Stimulated activated CD8-positive, alpha-beta memory T cell treated with anti-CD3 and anti-CD28 coated beads, Interleukin-4, amount 100 ng/mL, for 24 hours (primary cell): Measurements from ENCODE around the gene BLMH.

Experiments used
- DNase-seq: peaks from one replicate; pipeline ENCODE4 v3.0.0-alpha.2; 2020; ENCODE audit warnings: low read depth

BLMH gene

GRCh38 chr17:30308406-30308805 is 16.7 kb upstream of the BLMH start:
- no peak for DNase-seq

- DNase-seq: no peak
These were observed 13.0 kb upstream of the BLMH start for GRCh38 chr17:30304778-30305177.

GRCh38 chr17:30302241-30302640 is 10.5 kb upstream of the BLMH start:
- no peak for DNase-seq

- no peak for DNase-seq
These were observed 9.1 kb upstream of the BLMH start for GRCh38 chr17:30300818-30301217.

GRCh38 chr17:30299000-30299399 is 7.3 kb upstream of the BLMH start:
- DNase-seq: no peak

- no peak for DNase-seq
These were observed 6.0 kb upstream of the BLMH start for GRCh38 chr17:30297715-30298114.

GRCh38 chr17:30296499-30297080 is 4.8 kb upstream of the BLMH start:
- DNase-seq: no peak

GRCh38 chr17:30292286-30292858 is 628 bp upstream of the BLMH start:
- DNase-seq: no peak

GRCh38 chr17:30290696-30291542 is 825 bp downstream of the BLMH start:
- peak; percentile 17 for DNase-seq

- no peak for DNase-seq
These were observed 1.7 kb downstream of the BLMH start for GRCh38 chr17:30290077-30290476.

- DNase-seq: no peak
These were observed 12.6 kb downstream of the BLMH start for GRCh38 chr17:30279156-30279555.

- DNase-seq: no peak
These were observed 13.7 kb downstream of the BLMH start for GRCh38 chr17:30278032-30278431.

GRCh38 chr17:30275911-30276310 is 15.8 kb downstream of the BLMH start:
- no peak for DNase-seq

- DNase-seq: no peak
These were observed 16.9 kb downstream of the BLMH start for GRCh38 chr17:30274887-30275286.

- DNase-seq: no peak
These were observed 18.4 kb downstream of the BLMH start for GRCh38 chr17:30273373-30273772.

- no peak for DNase-seq
These were observed 20.6 kb downstream of the BLMH start for GRCh38 chr17:30271102-30271501.

GRCh38 chr17:30267625-30268024 is 24.1 kb downstream of the BLMH start:
- DNase-seq: no peak

- no peak for DNase-seq
These were observed 28.0 kb downstream of the BLMH start for GRCh38 chr17:30263552-30264333.

GRCh38 chr17:30256756-30257506 is 34.8 kb downstream of the BLMH start:
- no peak for DNase-seq

GRCh38 chr17:30254150-30254549 is 37.6 kb downstream of the BLMH start:
- no peak for DNase-seq

- DNase-seq: no peak
These were observed 38.4 kb downstream of the BLMH start for GRCh38 chr17:30253312-30253711.

GRCh38 chr17:30251931-30252330 is 39.8 kb downstream of the BLMH start:
- no peak for DNase-seq
